Tibial nerve (tissue), 4 donors: ENCODE measurements around the gene EXOC8. TPM values are rescaled to one million over a fixed set of nuclear protein-coding genes. Genes with fewer than 3 reads are reported as not detected.

Source experiments
- DNase-seq, 2 donors: peaks; one replicate each; pipeline ENCODE4 v3.0.0-alpha.2; 2019; ENCODE audit warnings: low spot score in 2 of 2
- H3K27ac ChIP-seq, 4 donors: fragments of 200-600 bp; sonication (generic) in 3 of 4; one replicate each; pipeline ENCODE4 v1.5.1; 2017 to 2019; ENCODE audit warnings: mild to moderate bottlenecking in 1 of 4
- H3K27me3 ChIP-seq, 2 donors: fragments of 200-600 bp; sonication (generic) in 1 of 2; one replicate each; pipeline versions ENCODE4 v1.5.1 to v1.6.0; 2017 to 2019
- H3K36me3 ChIP-seq, 3 donors: fragments of 200-600 bp; sonication (generic); one replicate each; pipeline ENCODE4 v1.5.1; 2018 to 2019
- H3K4me1 ChIP-seq, 4 donors: fragments of 200-600 bp; sonication (generic) in 3 of 4; one replicate each; pipeline ENCODE4 v1.5.1; 2017 to 2019
- H3K4me3 ChIP-seq, 4 donors: fragments of 200-600 bp; sonication (generic) in 3 of 4; one replicate each; pipeline ENCODE4 v1.5.1; 2017 to 2019; ENCODE audit warnings: mild to moderate bottlenecking in 1 of 4, moderate library complexity in 1 of 4
- H3K9me3 ChIP-seq, 4 donors: fragments of 200-600 bp; sonication (generic) in 3 of 4; one replicate each; pipeline ENCODE4 v1.5.1; 2017 to 2019
- CTCF ChIP-seq, 5 experiments: fragments of 200-600 bp in 3 of 5; fragments of 450-650 bp in 2 of 5; sonication (generic) in 3 of 5; IDR thresholded peaks; one replicate each; pipeline ENCODE4 v1.5.1; 2016 to 2019; ENCODE audit warnings: antibody characterized with exemption in 5 of 5, mild to moderate bottlenecking in 3 of 5, moderate library complexity in 2 of 5
- EP300 ChIP-seq, 2 donors: sonication (generic); formaldehyde crosslinking; IDR thresholded peaks; one replicate each; pipeline ENCODE4 v1.6.1; 2017; ENCODE audit warnings: antibody characterized with exemption in 2 of 2, mild to moderate bottlenecking in 1 of 2
- POLR2A ChIP-seq, 2 donors: fragments of 450-650 bp; IDR thresholded peaks; one replicate each; pipeline ENCODE4 v1.6.1; 2017; ENCODE audit warnings: antibody characterized with exemption in 2 of 2, mild to moderate bottlenecking in 2 of 2, moderate library complexity in 2 of 2
- WGBS, 2 donors: methylation state at CpG; one replicate each; pipeline ENCODE4 v1.1.5; 2018; 5-methylcytosine and 5-hydroxymethylcytosine counted together
- total RNA-seq, 4 donors: library from RNA; depleted of rRNA; stranded (reverse); fragments of >200 nt; gene quantifications; one replicate each; pipeline ENCODE4 v1.1.0, GENCODE V29; 2016

EXOC8 gene
- total RNA-seq, 4 donors from 2014 or later, result 12.6 to 15.7 (median 14.5) TPM

GRCh38 chr1:231362325-231362724 lies 24.7 kb upstream of the EXOC8 start:
- 61 to 88% methylated on average over 1 of the region's 1 CpG for WGBS, 2 donors
- Histone ChIP-seq H3K27ac (no peak overlapping the region), H3K4me1 (peaks cover 0 to 15% (median 0%) of the 10 kb centered on the region in 4 donors), H3K27me3 (no peaks in the 10 kb centered on the region), H3K36me3 (peaks cover 0 to 37% (median 0%) of the 10 kb centered on the region in 3 donors), H3K4me3 (no peak overlapping the region), H3K9me3 (no peaks in the 10 kb centered on the region)
- no peak for DNase-seq
- TF ChIP-seq EP300 (IDR thresholded peaks at IDR 0.05) (no peak), POLR2A (IDR thresholded peaks at IDR 0.05) (no peak), CTCF (IDR thresholded peaks at IDR 0.05) (no peak)

- peaks cover 0 to 11% (median 0%) of the 10 kb centered on the region in 3 donors for H3K36me3 ChIP-seq
- no peaks in the 10 kb centered on the region for H3K9me3 ChIP-seq
- H3K27me3 ChIP-seq, result no peaks in the 10 kb centered on the region
- peak in 1 of 2 donors; percentile 68 for DNase-seq
- H3K4me3 ChIP-seq, result no peak overlapping the region
- no peak for TF ChIP-seq POLR2A (IDR thresholded peaks at IDR 0.05)
- TF ChIP-seq EP300 (IDR thresholded peaks at IDR 0.05), result peak in 1 of 2 donors; percentile 87
- TF ChIP-seq CTCF (IDR thresholded peaks at IDR 0.05), result no peak
- H3K4me1 ChIP-seq, result peaks cover 0 to 15% (median 0%) of the 10 kb centered on the region in 4 donors
- H3K27ac ChIP-seq, result no peak overlapping the region
- 75% methylated on average over 6 of the region's 6 CpGs for WGBS, 2 donors
These were observed 21.5 kb upstream of the EXOC8 start for GRCh38 chr1:231359113-231359512.

GRCh38 chr1:231357831-231358354 lies 20.2 kb upstream of the EXOC8 start:
- Histone ChIP-seq H3K4me1 (peaks cover 0 to 9% (median 0%) of the 10 kb centered on the region in 4 donors), H3K27ac (peak overlapping the region in 2 of 4 donors; percentile 45 to 67), H3K4me3 (no peak overlapping the region), H3K27me3 (no peaks in the 10 kb centered on the region), H3K9me3 (no peaks in the 10 kb centered on the region), H3K36me3 (peaks cover 0 to 15% (median 0%) of the 10 kb centered on the region in 3 donors)
- TF ChIP-seq EP300 (IDR thresholded peaks at IDR 0.05) (peak in 1 of 2 donors; percentile 62), POLR2A (IDR thresholded peaks at IDR 0.05) (no peak), CTCF (IDR thresholded peaks at IDR 0.05) (peak; percentile 70 to 90 (median 75))
- 8 to 13% methylated on average over 4 of the region's 4 CpGs for WGBS, 2 donors
- peak in 1 of 2 donors; percentile 36 for DNase-seq

- no peaks in the 10 kb centered on the region for H3K27me3 ChIP-seq
- DNase-seq, result no peak
- no peak overlapping the region for H3K27ac ChIP-seq
- WGBS, 2 donors, result 75 to 80% methylated on average over 10 of the region's 10 CpGs
- TF ChIP-seq EP300 (IDR thresholded peaks at IDR 0.05) (no peak), POLR2A (IDR thresholded peaks at IDR 0.05) (no peak), CTCF (IDR thresholded peaks at IDR 0.05) (no peak)
- H3K4me1 ChIP-seq, result peaks cover 0 to 9% (median 0%) of the 10 kb centered on the region in 4 donors
- H3K9me3 ChIP-seq, result no peaks in the 10 kb centered on the region
- no peak overlapping the region for H3K4me3 ChIP-seq
- H3K36me3 ChIP-seq, result peaks cover 0 to 20% (median 0%) of the 10 kb centered on the region in 3 donors
These were observed 19.6 kb upstream of the EXOC8 start for GRCh38 chr1:231357187-231357772.

- WGBS, 2 donors, result 77 to 91% methylated on average over 3 of the region's 3 CpGs
- no peak for DNase-seq
These were observed 17.5 kb upstream of the EXOC8 start for GRCh38 chr1:231355171-231355570.

More at GRCh38 chr1:231355171-231355570, 17.5 kb upstream of the EXOC8 start:
- no peaks in the 10 kb centered on the region for H3K9me3 ChIP-seq
- H3K4me1 ChIP-seq, result peaks cover 0 to 9% (median 0%) of the 10 kb centered on the region in 4 donors
- H3K27me3 ChIP-seq, result no peaks in the 10 kb centered on the region
- TF ChIP-seq EP300 (IDR thresholded peaks at IDR 0.05) (no peak), CTCF (IDR thresholded peaks at IDR 0.05) (no peak), POLR2A (IDR thresholded peaks at IDR 0.05) (no peak)
- no peak overlapping the region for H3K4me3 ChIP-seq
- no peak overlapping the region for H3K27ac ChIP-seq
- H3K36me3 ChIP-seq, result peaks cover 0 to 29% (median 0%) of the 10 kb centered on the region in 3 donors
